Esophagus muscularis mucosa (tissue), 4 donors: Measurements from ENCODE around the gene RAD54L2. TPM values are rescaled to one million over a fixed set of nuclear protein-coding genes. Genes with fewer than 3 reads are reported as not detected.

Experiments
- DNase-seq: peaks from one replicate; pipeline ENCODE4 v3.0.0-alpha.2; 2017; ENCODE audit errors: extremely low spot score
- H3K27ac ChIP-seq, 4 donors: fragments of 200-600 bp; sonication (generic); replicated peaks in 1 of 4; 1 replicate in 3 of 4; 2 replicates in 1 of 4; pipeline ENCODE4 v1.5.1; 2016 to 2019; ENCODE audit warnings: mild to moderate bottlenecking in 1 of 4
- H3K27me3 ChIP-seq, 4 donors: fragments of 200-600 bp; sonication (generic); one replicate each; pipeline versions ENCODE4 v1.5.1 to v1.6.0; 2016 to 2019
- H3K36me3 ChIP-seq, 4 donors: fragments of 200-600 bp; sonication (generic); one replicate each; pipeline ENCODE4 v1.5.1; 2016 to 2019
- H3K4me1 ChIP-seq, 4 donors: fragments of 200-600 bp; sonication (generic); one replicate each; pipeline ENCODE4 v1.5.1; 2016 to 2019
- H3K4me3 ChIP-seq, 4 donors: fragments of 200-600 bp; sonication (generic); 1 replicate in 2 of 4; 2 replicates in 2 of 4; pipeline ENCODE4 v1.5.1; 2016 to 2019; ENCODE audit warnings: mild to moderate bottlenecking in 4 of 4, moderate library complexity in 1 of 4
- H3K9me3 ChIP-seq, 4 donors: fragments of 200-600 bp; sonication (generic); 1 replicate in 3 of 4; 2 replicates in 1 of 4; pipeline ENCODE4 v1.5.1; 2016 to 2019
- CTCF ChIP-seq, 3 experiments: fragments of 200-600 bp in 2 of 3; fragments of 450-650 bp in 1 of 3; sonication (generic) in 2 of 3; IDR thresholded peaks; one replicate each; pipeline ENCODE4 v1.5.1; 2017 to 2019; ENCODE audit warnings: antibody characterized with exemption in 3 of 3, mild to moderate bottlenecking in 2 of 3, moderate library complexity in 1 of 3
- EP300 ChIP-seq: sonication (generic); formaldehyde crosslinking; IDR thresholded peaks from one replicate; pipeline ENCODE4 v1.6.1; 2017; ENCODE audit warnings: antibody characterized with exemption
- POLR2A ChIP-seq: fragments of 450-650 bp; IDR thresholded peaks from one replicate; pipeline ENCODE4 v1.6.1; 2017; ENCODE audit warnings: antibody characterized with exemption, moderate library complexity, mild to moderate bottlenecking, low read depth
- POLR2AphosphoS5 ChIP-seq, 2 donors: sonication (generic); formaldehyde crosslinking; IDR thresholded peaks; one replicate each; pipeline ENCODE4 v1.6.1; 2017; ENCODE audit warnings: antibody characterized with exemption in 2 of 2
- WGBS: methylation state at CpG from one replicate; pipeline ENCODE4 v1.1.5; 2018; 5-methylcytosine and 5-hydroxymethylcytosine counted together
- intact Hi-C: fragments of 100-400 bp; cut with DNase I; formaldehyde crosslinking; loops from one replicate; pipeline ENCODE4 v1.15.1; 2023
- total RNA-seq, 4 donors: library from RNA; depleted of rRNA; stranded (reverse); fragments of >200 nt; gene quantifications; one replicate each; pipeline versions ENCODE4 v1.1.0 to v1.2.1, GENCODE V29; 2016

RAD54L2 gene
- total RNA-seq, 4 donors from 2014 or later, result 18.2 to 25.3 (median 23.8) TPM

GRCh38 chr3:51568996-51569395 is 30.5 kb downstream of the RAD54L2 start:
- Histone ChIP-seq H3K4me3 (no peak overlapping the region), H3K27ac (no peak overlapping the region), H3K9me3 (no peaks in the 10 kb centered on the region), H3K4me1 (peaks cover 14 to 40% (median 28%) of the 10 kb centered on the region in 4 donors), H3K27me3 (no peaks in the 10 kb centered on the region), H3K36me3 (peaks cover 0 to 10% (median 7%) of the 10 kb centered on the region in 4 donors)
- no peak for DNase-seq
- intact Hi-C loops, result no loop called here
- no peak for TF ChIP-seq POLR2AphosphoS5 (IDR thresholded peaks at IDR 0.05)
- no peak for TF ChIP-seq POLR2A
- no peak for TF ChIP-seq EP300
- TF ChIP-seq CTCF (IDR thresholded peaks at IDR 0.05), result no peak

GRCh38 chr3:51578238-51578637 is 39.7 kb downstream of the RAD54L2 start:
- no peaks in the 10 kb centered on the region for H3K27me3 ChIP-seq
- no peak for TF ChIP-seq CTCF (IDR thresholded peaks at IDR 0.05)
- TF ChIP-seq POLR2A, result no peak
- no peak for TF ChIP-seq EP300
- no peak for TF ChIP-seq POLR2AphosphoS5 (IDR thresholded peaks at IDR 0.05)
- no peak for DNase-seq
- intact Hi-C loops, result no loop called here
- no peak overlapping the region for H3K4me3 ChIP-seq
- H3K9me3 ChIP-seq, result no peaks in the 10 kb centered on the region
- H3K4me1 ChIP-seq, result peaks cover 0 to 9% (median 0%) of the 10 kb centered on the region in 4 donors
- no peak overlapping the region for H3K27ac ChIP-seq
- H3K36me3 ChIP-seq, result peaks cover 0 to 17% (median 9%) of the 10 kb centered on the region in 4 donors
- WGBS, result 92% methylated on average over 4 of the region's 4 CpGs

GRCh38 chr3:51580418-51580817 is 41.9 kb downstream of the RAD54L2 start:
- H3K4me1 ChIP-seq, result peaks cover 0 to 13% (median 0%) of the 10 kb centered on the region in 4 donors
- TF ChIP-seq EP300 (no peak), POLR2A (no peak), CTCF (IDR thresholded peaks at IDR 0.05) (no peak), POLR2AphosphoS5 (IDR thresholded peaks at IDR 0.05) (no peak)
- H3K27me3 ChIP-seq, result no peaks in the 10 kb centered on the region
- no peak for DNase-seq
- intact Hi-C loops, result no loop called here
- H3K4me3 ChIP-seq, result no peak overlapping the region
- no peak overlapping the region for H3K27ac ChIP-seq
- H3K9me3 ChIP-seq, result no peaks in the 10 kb centered on the region
- H3K36me3 ChIP-seq, result peaks cover 0 to 9% (median 2%) of the 10 kb centered on the region in 4 donors
- WGBS, result 63% methylated on average over 2 of the region's 2 CpGs

GRCh38 chr3:51581524-51581923 is 43.0 kb downstream of the RAD54L2 start:
- peaks cover 0 to 9% (median 2%) of the 10 kb centered on the region in 4 donors for H3K36me3 ChIP-seq
- H3K27me3 ChIP-seq, result no peaks in the 10 kb centered on the region
- intact Hi-C loops, result no loop called here
- 92% methylated on average over 4 of the region's 4 CpGs for WGBS
- DNase-seq, result no peak
- H3K9me3 ChIP-seq, result no peaks in the 10 kb centered on the region
- no peak overlapping the region for H3K4me3 ChIP-seq
- TF ChIP-seq CTCF (IDR thresholded peaks at IDR 0.05) (no peak), POLR2A (no peak), EP300 (no peak), POLR2AphosphoS5 (IDR thresholded peaks at IDR 0.05) (no peak)
- peaks cover 0 to 13% (median 0%) of the 10 kb centered on the region in 4 donors for H3K4me1 ChIP-seq
- H3K27ac ChIP-seq, result no peak overlapping the region

- no peaks in the 10 kb centered on the region for H3K9me3 ChIP-seq
- TF ChIP-seq CTCF (IDR thresholded peaks at IDR 0.05) (no peak), POLR2AphosphoS5 (IDR thresholded peaks at IDR 0.05) (no peak), EP300 (no peak), POLR2A (no peak)
- intact Hi-C loops, result no loop called here
- no peak overlapping the region for H3K27ac ChIP-seq
- peaks cover 0 to 4% (median 2%) of the 10 kb centered on the region in 4 donors for H3K36me3 ChIP-seq
- H3K4me3 ChIP-seq, result no peak overlapping the region
- H3K4me1 ChIP-seq, result peaks cover 0 to 13% (median 0%) of the 10 kb centered on the region in 4 donors
- no peak for DNase-seq
- H3K27me3 ChIP-seq, result no peaks in the 10 kb centered on the region
- 79% methylated on average over 4 of the region's 4 CpGs for WGBS
These were observed 46.7 kb downstream of the RAD54L2 start for GRCh38 chr3:51585197-51585596.
